Urinary bladder (tissue), 4 donors: ENCODE measurements around the gene SPA17. TPM values are rescaled to one million over a fixed set of nuclear protein-coding genes. Genes with fewer than 3 reads are reported as not detected.

ENCODE experiments used
- DNase-seq: peaks from one replicate; pipeline ENCODE4 v3.0.0-alpha.2; 2015; ENCODE audit errors: extremely low spot score
- H3K27ac ChIP-seq: one replicate; pipeline ENCODE4 v1.5.1; 2013; ENCODE audit warnings: low read depth, mild to moderate bottlenecking, moderate library complexity
- H3K36me3 ChIP-seq: one replicate; pipeline ENCODE4 v1.6.1; 2013; ENCODE audit warnings: mild to moderate bottlenecking, moderate library complexity; ENCODE audit not compliant: insufficient read depth
- H3K4me1 ChIP-seq: one replicate; pipeline ENCODE4 v1.6.1; 2013; ENCODE audit warnings: mild to moderate bottlenecking, moderate library complexity; ENCODE audit not compliant: insufficient read depth
- H3K4me3 ChIP-seq: one replicate; pipeline ENCODE4 v1.5.1; 2013; ENCODE audit warnings: low read depth, low read length
- WGBS: extraction: QIAGEN DNeasy Blood & Tissue Kit; methylation state at CpG from one replicate; pipeline ENCODE4 v1.1.7; 2013; 5-methylcytosine and 5-hydroxymethylcytosine counted together
- polyA plus RNA-seq: library from polyadenylated mRNA; stranded (reverse); fragments of 200-250 nt; gene quantifications from one replicate; pipeline ENCODE4 v1.2.3, GENCODE V29; 2013
- total RNA-seq: library from RNA; depleted of rRNA; stranded (reverse); fragments of >200 nt; gene quantifications from one replicate; pipeline ENCODE4 v1.2.3, GENCODE V29; 2014
- donor health status: healthy with polysubstance abuse.
- donor health status: healthy.

Gene SPA17
- total and polyA plus RNA-seq, 2 donors, result 4.4 to 5.7 TPM

GRCh38 chr11:124717786-124718651 is 44.3 kb downstream of the SPA17 start:
- WGBS, result 1% methylated on average over 45 of the region's 45 CpGs
- H3K4me1 ChIP-seq, result no peaks in the 10 kb centered on the region
- peak overlapping the region; percentile 5 for H3K4me3 ChIP-seq
- no peaks in the 10 kb centered on the region for H3K36me3 ChIP-seq
- H3K27ac ChIP-seq, result no peak overlapping the region
- DNase-seq, result no peak

DNA sequence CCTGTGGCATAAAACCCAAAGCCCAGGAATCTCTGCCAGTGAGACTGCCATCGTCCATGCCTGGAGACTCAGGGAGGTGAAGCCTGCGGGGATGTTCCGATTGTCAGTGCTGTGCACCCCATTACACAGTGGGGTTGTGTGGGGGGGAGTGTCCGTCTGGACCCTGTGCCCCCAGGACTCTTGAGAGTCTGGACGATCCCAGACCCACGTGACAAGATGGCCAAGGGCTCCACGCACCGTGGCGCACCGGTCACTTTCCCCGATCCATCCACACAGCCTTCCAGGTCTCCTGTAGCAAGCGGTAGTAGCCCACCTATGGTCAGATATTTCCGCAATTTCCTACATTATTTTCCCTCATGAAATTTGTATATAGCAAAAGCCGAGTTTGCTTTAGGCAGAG is 45.1 kb downstream of the SPA17 start:
- Histone ChIP-seq H3K36me3 (no peaks in the 10 kb centered on the region), H3K27ac (no peak overlapping the region), H3K4me1 (no peaks in the 10 kb centered on the region), H3K4me3 (no peak overlapping the region)
- WGBS, result 31% methylated on average over 14 of the region's 14 CpGs
- no peak for DNase-seq

- WGBS, result 39% methylated on average over 2 of the region's 2 CpGs
- H3K4me3 ChIP-seq, result no peak overlapping the region
Measured at GRCh38 chr11:124719534-124719933, 45.8 kb downstream of the SPA17 start.

DNA sequence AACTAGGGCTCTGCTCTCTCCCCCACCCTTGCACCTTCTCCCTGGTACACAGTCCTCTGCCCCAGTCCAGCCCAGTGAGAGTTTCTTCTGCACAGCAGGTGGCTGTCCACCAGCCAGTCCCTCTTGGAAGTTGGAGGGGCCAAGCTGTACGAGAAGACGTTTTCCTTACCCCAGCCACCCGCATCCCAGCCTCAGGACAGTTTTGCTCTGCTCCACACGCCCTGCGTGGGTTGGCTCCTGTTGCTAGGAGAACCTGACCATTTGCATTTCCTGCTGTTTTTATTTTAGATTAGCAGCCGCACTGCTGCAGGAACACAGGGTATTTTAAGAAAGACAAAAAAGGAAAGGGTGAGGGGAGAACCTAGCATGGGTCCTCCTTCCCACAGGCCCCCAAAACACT is 48.5 kb downstream of the SPA17 start:
- WGBS, result 34% methylated on average over 6 of the region's 6 CpGs
- H3K36me3 ChIP-seq, result no peaks in the 10 kb centered on the region
- H3K27ac ChIP-seq, result no peak overlapping the region
- H3K4me1 ChIP-seq, result no peaks in the 10 kb centered on the region
- H3K4me3 ChIP-seq, result no peak overlapping the region
- no peak for DNase-seq

More at GRCh38 chr11:124719534-124719933, 45.8 kb downstream of the SPA17 start:
- Histone ChIP-seq H3K27ac (no peak overlapping the region), H3K36me3 (no peaks in the 10 kb centered on the region), H3K4me1 (no peaks in the 10 kb centered on the region)
- DNase-seq, result no peak

- Histone ChIP-seq H3K27ac (no peak overlapping the region), H3K4me1 (no peaks in the 10 kb centered on the region), H3K4me3 (no peak overlapping the region), H3K36me3 (no peaks in the 10 kb centered on the region)
- WGBS, result 27% methylated on average over 14 of the region's 14 CpGs
- no peak for DNase-seq
Measured at GRCh38 chr11:124724979-124725718, 51.4 kb downstream of the SPA17 start.

DNA sequence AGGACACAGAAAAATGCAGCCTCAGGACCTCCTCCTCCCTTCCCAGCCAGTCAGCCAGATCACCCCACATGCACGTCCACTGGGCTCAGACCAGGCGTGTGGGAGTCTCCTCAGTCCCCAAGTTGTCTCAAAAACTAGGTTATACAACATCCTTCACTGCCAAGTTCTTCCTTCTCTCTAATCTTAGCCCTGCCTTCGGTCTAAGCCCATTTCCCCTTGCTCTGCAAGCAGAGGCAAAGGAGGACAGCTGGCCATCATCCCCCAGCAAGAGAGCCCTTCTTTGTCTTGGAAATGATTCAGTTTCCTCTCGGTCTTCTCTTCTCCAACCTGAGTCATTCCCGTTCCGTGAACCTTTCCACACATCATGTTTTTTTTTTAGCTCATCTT is 52.0 kb downstream of the SPA17 start:
- Histone ChIP-seq H3K4me1 (no peaks in the 10 kb centered on the region), H3K27ac (no peak overlapping the region), H3K36me3 (no peaks in the 10 kb centered on the region), H3K4me3 (no peak overlapping the region)
- DNase-seq, result no peak
- 13% methylated on average over 6 of the region's 6 CpGs for WGBS

DNA sequence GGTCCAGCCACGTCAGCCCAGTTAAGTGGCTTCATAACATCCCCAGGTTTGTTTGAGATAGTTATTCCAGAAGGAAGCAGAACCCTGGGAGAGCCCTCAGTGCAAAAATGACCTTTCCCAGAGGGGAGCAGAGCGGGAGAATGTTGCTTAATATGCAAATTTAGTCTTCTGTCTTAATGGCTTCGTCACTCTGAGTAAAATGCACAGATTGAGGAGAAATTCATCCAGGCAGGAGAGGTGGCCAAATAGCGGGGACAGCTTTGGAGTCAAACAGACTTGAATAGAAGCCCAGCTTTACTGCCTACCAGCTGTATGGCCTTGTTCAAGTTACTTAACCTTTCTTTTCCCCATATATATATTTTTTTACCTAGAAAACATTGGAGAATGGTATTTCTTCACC is 53.8 kb downstream of the SPA17 start:
- Histone ChIP-seq H3K4me1 (no peaks in the 10 kb centered on the region), H3K36me3 (no peaks in the 10 kb centered on the region), H3K27ac (no peak overlapping the region), H3K4me3 (no peak overlapping the region)
- 68% methylated on average over 4 of the region's 4 CpGs for WGBS
- no peak for DNase-seq

- H3K4me1 ChIP-seq, result no peaks in the 10 kb centered on the region
- no peak overlapping the region for H3K27ac ChIP-seq
- no peaks in the 10 kb centered on the region for H3K36me3 ChIP-seq
- no peak overlapping the region for H3K4me3 ChIP-seq
- DNase-seq, result no peak
- WGBS, result 78% methylated on average over 2 of the region's 2 CpGs
Measured at GRCh38 chr11:124728134-124728533, 54.4 kb downstream of the SPA17 start.

- Histone ChIP-seq H3K36me3 (no peaks in the 10 kb centered on the region), H3K4me1 (no peaks in the 10 kb centered on the region), H3K4me3 (no peak overlapping the region), H3K27ac (no peak overlapping the region)
- WGBS, result 87% methylated on average over 4 of the region's 4 CpGs
- DNase-seq, result no peak
Measured at GRCh38 chr11:124729571-124729970, 55.9 kb downstream of the SPA17 start.

DNA sequence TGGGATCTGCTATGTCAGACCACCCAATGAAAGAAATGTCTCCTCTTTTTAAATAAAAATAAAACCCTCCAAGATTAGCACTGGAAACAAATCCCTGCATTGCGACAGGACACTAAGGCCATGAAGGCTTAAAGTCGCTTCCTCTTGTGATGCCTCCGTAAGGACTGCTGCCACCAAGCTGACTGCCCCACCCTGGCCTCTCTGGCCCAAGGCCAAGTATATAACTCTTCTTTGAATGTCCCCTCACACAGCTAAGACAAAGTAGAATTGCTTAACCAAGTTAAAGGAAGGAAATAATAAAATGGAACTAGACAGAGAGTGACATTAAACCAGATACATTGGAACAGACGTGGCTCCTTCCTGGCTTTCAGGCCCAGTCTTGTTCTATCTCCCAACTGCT is 58.5 kb downstream of the SPA17 start:
- 74% methylated on average over 4 of the region's 4 CpGs for WGBS
- Histone ChIP-seq H3K4me1 (no peaks in the 10 kb centered on the region), H3K4me3 (no peak overlapping the region), H3K27ac (no peak overlapping the region), H3K36me3 (no peaks in the 10 kb centered on the region)
- no peak for DNase-seq

DNA sequence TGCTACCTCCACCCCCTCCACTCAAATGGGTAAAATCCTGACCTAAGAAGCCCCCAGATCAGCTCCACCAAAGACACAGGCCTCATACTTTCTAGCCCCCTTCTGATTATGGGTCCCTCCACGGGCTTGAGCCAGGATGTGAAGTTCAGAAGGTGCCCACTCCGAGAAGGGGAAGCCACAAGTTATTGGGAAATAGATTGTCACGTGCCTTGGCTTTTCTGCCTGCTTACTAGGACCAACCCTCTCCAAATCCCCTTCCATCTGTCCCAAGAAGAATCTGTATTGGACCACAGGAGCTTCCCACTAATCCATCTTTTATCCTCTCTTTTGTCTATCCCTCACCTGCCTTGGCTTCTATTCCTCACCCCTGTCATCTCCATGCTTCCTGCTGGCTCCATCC is 63.0 kb downstream of the SPA17 start:
- no peak overlapping the region for H3K4me3 ChIP-seq
- DNase-seq, result no peak
- no peaks in the 10 kb centered on the region for H3K36me3 ChIP-seq
- 70% methylated on average over 3 of the region's 3 CpGs for WGBS
- H3K27ac ChIP-seq, result no peak overlapping the region
- H3K4me1 ChIP-seq, result no peaks in the 10 kb centered on the region

DNA sequence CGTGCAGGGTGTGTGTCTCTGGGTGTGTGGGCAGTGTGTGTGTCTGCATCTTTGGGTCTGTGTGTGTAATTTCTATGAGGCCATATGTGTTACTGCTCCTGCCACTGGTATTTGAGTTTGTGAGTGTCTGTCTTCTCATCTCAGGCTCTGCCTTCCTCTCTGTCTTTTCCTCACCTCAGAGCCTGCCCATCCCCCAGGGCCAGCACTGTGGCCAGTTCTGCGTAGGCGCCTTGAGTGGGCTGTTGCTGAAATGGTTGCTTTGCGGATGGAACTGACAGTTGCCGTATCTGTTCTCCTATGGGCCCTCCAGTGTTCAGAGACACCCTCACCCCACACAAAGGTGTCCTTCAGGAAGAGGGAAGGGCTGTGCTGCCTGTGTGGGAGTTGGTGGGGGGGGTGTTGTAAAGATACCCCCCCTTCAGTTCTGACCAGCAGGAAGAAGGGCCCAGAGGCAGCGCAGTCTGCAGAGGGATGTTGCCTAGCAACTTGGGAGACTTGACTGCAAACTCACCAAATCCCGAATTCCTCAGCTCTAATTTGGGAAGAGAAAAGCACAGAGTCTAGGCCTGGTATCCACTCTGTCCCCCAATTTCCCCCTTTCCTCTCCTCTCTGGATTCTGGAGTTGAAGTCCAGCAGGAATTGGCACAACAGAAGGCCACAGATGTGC is 64.1 kb downstream of the SPA17 start:
- H3K36me3 ChIP-seq, result no peaks in the 10 kb centered on the region
- 71% methylated on average over 7 of the region's 7 CpGs for WGBS

DNA sequence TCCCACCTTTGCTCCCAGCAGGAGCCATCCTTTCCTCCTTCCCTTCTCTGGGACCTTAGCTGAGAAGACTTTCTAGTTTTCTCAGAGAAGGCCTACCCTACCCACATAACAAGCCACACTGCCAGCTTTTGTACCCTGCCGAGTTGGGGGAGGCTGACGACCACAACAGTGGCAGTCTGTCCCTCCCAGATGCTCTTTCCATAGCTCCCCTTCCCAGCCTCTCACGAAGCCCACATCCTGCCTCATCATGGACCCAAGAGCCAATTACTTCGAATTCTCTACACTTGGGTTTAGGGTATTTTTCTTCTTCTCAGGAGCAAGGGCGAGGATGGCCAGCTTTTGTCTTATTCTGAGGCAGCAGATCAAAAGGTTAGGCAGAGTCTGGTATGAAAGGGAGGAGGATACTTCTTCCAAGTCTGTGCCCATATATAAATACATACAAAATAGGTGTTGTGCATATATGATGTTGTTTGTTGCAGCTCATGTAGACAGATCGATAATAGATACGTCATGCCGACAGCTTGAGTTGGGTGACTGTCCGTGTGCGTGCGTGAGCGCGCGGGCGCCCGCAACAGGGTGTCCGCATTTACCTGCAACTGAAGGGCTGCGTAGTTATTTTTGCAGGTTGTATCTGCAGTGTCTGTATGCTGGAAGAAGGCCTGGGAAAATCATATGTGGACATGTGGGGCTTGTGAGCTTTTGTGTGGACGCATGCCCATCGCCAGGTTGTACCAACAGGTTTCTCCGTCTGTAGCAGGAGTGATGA is 65.2 kb downstream of the SPA17 start:
- DNase-seq, result no peak
- 51% methylated on average over 21 of the region's 21 CpGs for WGBS
- Histone ChIP-seq H3K4me1 (no peaks in the 10 kb centered on the region), H3K27ac (no peak overlapping the region), H3K4me3 (no peak overlapping the region), H3K36me3 (no peaks in the 10 kb centered on the region)

More for the DNA sequence above, 64.1 kb downstream of the SPA17 start:
- no peak overlapping the region for H3K27ac ChIP-seq
- no peaks in the 10 kb centered on the region for H3K4me1 ChIP-seq
- DNase-seq, result no peak
- no peak overlapping the region for H3K4me3 ChIP-seq
